Embryonic facial prominence (tissue), 1 donor: ENCODE measurements around the gene OGDHL.
"Not testable (repeated sequence)": the region's sequence is repeated elsewhere in the genome, so short reads cannot be mapped to it uniquely, and the experiment has no call there.

ENCODE experiments used
- DNase-seq: peaks from one replicate; pipeline ENCODE4 v3.0.0-alpha.2; 2016; ENCODE audit errors: extremely low spot score

OGDHL gene

GRCh38 chr10:49756031-49756430 is 6.1 kb downstream of the OGDHL start:
- no peak for DNase-seq

GRCh38 chr10:49754951-49755350 is 7.2 kb downstream of the OGDHL start:
- DNase-seq: not testable (repeated sequence)

- no peak for DNase-seq
These were observed 9.5 kb downstream of the OGDHL start for GRCh38 chr10:49752584-49752983.

- DNase-seq: no peak
These were observed 10.2 kb downstream of the OGDHL start for GRCh38 chr10:49751636-49752510.

- DNase-seq: no peak
These were observed 10.9 kb downstream of the OGDHL start for GRCh38 chr10:49751216-49751615.

GRCh38 chr10:49750546-49750945 is 11.6 kb downstream of the OGDHL start:
- DNase-seq: no peak

- DNase-seq: no peak
These were observed 12.3 kb downstream of the OGDHL start for GRCh38 chr10:49749556-49750491.

DNA sequence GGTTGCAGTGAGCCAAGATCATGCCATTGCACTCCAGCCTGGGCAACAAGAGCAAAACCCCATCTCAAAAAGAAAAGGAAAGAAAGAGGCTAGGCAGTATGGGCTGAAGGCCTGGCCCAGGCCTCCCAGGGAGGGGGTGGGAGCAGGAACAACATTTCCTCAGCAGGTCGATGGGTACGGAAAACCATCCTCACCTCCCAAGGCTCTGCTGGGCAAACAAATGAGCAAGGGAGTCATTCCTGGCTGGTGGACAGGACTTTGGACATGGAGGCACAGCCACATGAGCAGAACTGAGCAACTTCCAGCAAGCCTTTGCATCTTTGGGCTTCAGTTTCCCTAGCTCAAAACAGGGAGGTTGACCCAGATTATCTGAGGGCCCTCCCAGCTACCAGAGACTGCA is 13.0 kb downstream of the OGDHL start:
- DNase-seq: no peak

DNA sequence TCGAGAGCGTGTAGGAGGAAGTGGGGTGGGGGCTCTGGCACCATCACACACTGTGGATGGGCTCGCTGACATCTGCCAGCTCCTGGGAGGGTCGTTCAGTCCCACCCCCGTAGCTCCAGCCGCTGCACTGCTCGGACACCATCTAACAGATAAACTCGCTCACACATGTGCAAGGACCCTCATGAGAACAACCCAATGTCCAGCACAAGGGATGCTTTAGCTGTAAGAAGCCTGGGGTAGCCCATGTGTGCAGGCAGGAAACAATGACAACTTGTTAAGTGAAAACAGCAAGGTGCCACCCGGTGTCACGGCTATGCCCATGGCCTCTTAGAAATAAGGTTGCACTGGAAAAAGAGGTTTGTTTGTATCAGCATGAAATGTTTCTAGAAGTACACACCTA is 14.1 kb downstream of the OGDHL start:
- DNase-seq: no peak

DNA sequence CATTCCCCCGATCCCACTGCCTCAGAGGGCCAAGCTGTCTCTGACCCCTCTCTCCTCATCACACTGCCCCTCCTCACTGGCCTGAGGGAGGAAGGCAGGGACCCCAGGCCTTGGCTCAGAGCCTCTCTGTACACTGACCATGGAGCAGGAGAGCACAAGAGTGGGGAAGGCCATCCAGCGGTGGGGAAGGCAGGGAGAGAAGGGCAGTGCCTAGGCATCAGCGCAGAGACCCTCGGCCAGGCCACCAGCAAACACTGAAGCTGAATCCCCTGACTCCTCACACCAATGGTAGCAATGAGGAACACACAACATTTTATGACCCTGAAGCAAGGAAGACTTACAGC is 14.8 kb downstream of the OGDHL start:
- DNase-seq: no peak

DNA sequence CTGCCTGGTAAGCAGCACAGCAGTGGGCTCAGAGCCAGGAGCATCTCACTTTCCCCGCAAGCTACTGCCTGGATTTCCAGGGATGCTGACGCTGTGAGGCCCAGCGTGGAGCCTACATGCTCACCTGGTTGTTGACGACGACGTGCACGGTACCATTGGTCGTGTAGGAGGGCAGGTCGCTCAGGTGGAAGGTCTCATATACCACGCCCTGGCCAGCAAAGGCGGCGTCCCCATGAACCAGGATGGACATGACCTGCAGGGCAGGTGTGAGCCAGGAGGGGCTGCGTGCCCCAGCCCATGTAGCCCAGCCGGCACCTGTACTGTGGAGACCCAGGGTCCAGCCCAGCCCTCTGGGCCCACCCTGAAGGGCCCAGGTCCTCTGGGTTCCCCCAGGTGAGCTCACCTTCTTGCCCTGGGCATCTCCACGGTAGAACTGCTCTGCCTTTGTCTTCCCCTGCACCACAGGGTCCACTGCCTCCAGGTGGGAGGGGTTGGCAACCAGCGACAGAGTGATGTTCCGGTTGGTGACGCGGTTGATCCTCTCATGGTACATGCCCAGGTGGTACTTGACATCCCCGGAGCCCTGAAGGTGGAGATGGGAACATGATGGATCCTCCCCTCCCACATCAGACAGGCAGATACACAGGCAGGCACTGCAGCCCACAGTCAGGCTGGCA is 15.4 kb downstream of the OGDHL start:
- no peak for DNase-seq

- no peak for DNase-seq
These were observed 16.4 kb downstream of the OGDHL start for GRCh38 chr10:49745756-49746155.

GRCh38 chr10:49744924-49745605 is 17.1 kb downstream of the OGDHL start:
- no peak for DNase-seq

GRCh38 chr10:49744091-49744685 is 17.9 kb downstream of the OGDHL start:
- DNase-seq: no peak

GRCh38 chr10:49743464-49744075 is 18.6 kb downstream of the OGDHL start:
- no peak for DNase-seq

- DNase-seq: no peak
These were observed 19.2 kb downstream of the OGDHL start for GRCh38 chr10:49742683-49743463.

DNA sequence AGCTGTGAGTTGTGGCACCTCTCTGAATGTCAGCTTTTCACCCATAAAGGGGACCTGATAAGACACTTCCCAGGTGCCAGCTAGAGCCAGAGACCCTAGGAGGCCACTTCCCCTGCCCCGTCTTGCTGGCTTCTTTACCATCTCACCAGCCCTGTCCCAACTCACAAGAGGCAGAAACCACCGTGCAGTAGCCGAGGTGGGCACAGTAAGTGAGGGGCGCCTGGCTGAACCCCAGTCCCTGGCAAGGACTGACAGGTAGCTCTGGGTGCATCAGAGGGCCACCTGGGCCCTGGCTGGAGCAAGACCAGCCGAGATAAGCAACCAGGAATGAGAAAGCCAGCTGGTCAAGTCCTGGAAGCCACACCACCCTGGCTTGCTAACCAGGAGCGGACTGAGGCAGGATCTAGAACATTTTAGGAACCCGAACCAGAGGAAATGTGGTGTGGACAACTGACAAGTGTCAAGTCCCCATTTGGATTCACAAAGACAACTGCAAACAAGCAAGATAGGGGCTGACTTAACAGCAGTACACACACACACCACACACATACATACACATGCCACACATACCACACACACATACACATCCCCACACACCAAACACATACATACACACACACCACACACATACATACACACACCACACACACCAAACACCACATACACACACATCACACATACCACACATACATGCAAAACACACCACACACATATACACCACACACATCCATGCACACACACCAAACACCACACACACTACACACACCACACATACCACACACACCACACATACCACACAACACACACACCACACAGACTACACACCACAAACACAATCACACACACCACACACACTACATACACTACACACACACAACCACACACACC is 20.8 kb downstream of the OGDHL start:
- DNase-seq: no peak

GRCh38 chr10:49740346-49741107 is 21.6 kb downstream of the OGDHL start:
- DNase-seq: no peak
